HepG2 (cell line): ENCODE results near the gene CMPK1. TPM values are rescaled to one million over a fixed set of nuclear protein-coding genes. Genes with fewer than 3 reads are reported as not detected.

Experiments used
- FOSL1 ChIP-seq: sonication (generic); formaldehyde crosslinking; IDR thresholded peaks from 2 replicates; pipeline ENCODE4 v1.9.0; 2021; ENCODE audit warnings: missing genetic modification reagents, borderline replicate concordance
- GTF2F1 ChIP-seq: fragments of 150-350 bp; IDR thresholded peaks from 2 replicates; pipeline ENCODE4 v1.6.1; 2014; ENCODE audit warnings: low read length
- IKZF4 ChIP-seq: sonication (generic); formaldehyde crosslinking; IDR thresholded peaks from 2 replicates; pipeline ENCODE4 v1.5.1; 2020; ENCODE audit warnings: borderline replicate concordance, mild to moderate bottlenecking, low read depth, missing genetic modification reagents; ENCODE audit errors: not compliant biosample characterization
- JUNB ChIP-seq: sonication (generic); formaldehyde crosslinking; IDR thresholded peaks from 2 replicates; pipeline ENCODE4 v1.8.0; 2022; ENCODE audit warnings: missing genetic modification reagents, mild to moderate bottlenecking, borderline replicate concordance
- JUND ChIP-seq: sonication (generic); formaldehyde crosslinking; IDR thresholded peaks from 2 replicates; pipeline ENCODE4 v1.8.0; 2022; ENCODE audit warnings: mild to moderate bottlenecking, missing genetic modification reagents
- KDM2A ChIP-seq: sonication (generic); formaldehyde crosslinking; IDR thresholded peaks from 2 replicates; pipeline ENCODE4 v1.4.0; 2020; ENCODE audit warnings: low read depth, missing genetic modification reagents, borderline replicate concordance
- MAFK ChIP-seq, 2 experiments: IDR thresholded peaks in 1 of 2; conservative IDR thresholded peaks in 1 of 2; 2 replicates each; pipeline ENCODE4 v1.6.1; 2011; ENCODE audit warnings: improper control_type of control experiment in 2 of 2, low read length in 2 of 2
- MYC ChIP-seq: sonication (generic); formaldehyde crosslinking; IDR thresholded peaks from 2 replicates; pipeline ENCODE4 v1.9.0; 2021; ENCODE audit warnings: missing genetic modification reagents, borderline replicate concordance
- PHF5A ChIP-seq: IDR thresholded peaks from one replicate; pipeline ENCODE4 v1.6.1; 2018; ENCODE audit warnings: low read depth, missing genetic modification reagents; ENCODE audit not compliant: unreplicated experiment
- SETDB1 ChIP-seq: sonication (generic); formaldehyde crosslinking; IDR thresholded peaks from 2 replicates; pipeline ENCODE4 v1.5.1; 2020; ENCODE audit warnings: missing genetic modification reagents, mild to moderate bottlenecking, borderline replicate concordance
- SMAD1 ChIP-seq: sonication (generic); formaldehyde crosslinking; IDR thresholded peaks from 2 replicates; pipeline ENCODE4 v1.4.0; 2020; ENCODE audit warnings: missing genetic modification reagents, low read depth, mild to moderate bottlenecking, borderline replicate concordance
- SPEN ChIP-seq: sonication (generic); formaldehyde crosslinking; IDR thresholded peaks from 2 replicates; pipeline ENCODE4 v1.5.1; 2020; ENCODE audit warnings: low read depth, mild to moderate bottlenecking, missing genetic modification reagents
- TBX3 ChIP-seq: fragments of 450-650 bp; IDR thresholded peaks from 2 replicates; pipeline ENCODE4 v1.6.1; 2017; ENCODE audit warnings: antibody characterized with exemption, mild to moderate bottlenecking, inconsistent platforms, borderline replicate concordance
- ZFP41 ChIP-seq: sonication (generic); formaldehyde crosslinking; IDR thresholded peaks from 2 replicates; pipeline ENCODE4 v1.4.0; 2020; ENCODE audit warnings: mild to moderate bottlenecking, missing genetic modification reagents, borderline replicate concordance
- ZNF326 ChIP-seq: sonication (generic); formaldehyde crosslinking; IDR thresholded peaks from 2 replicates; pipeline ENCODE4 v1.4.0; 2020; ENCODE audit warnings: missing genetic modification reagents, borderline replicate concordance
- ZNF432 ChIP-seq: sonication (generic); formaldehyde crosslinking; IDR thresholded peaks from 2 replicates; pipeline ENCODE4 v1.5.0; 2020; ENCODE audit warnings: missing genetic modification reagents, mild to moderate bottlenecking, borderline replicate concordance
- ZNF550 ChIP-seq: sonication (generic); formaldehyde crosslinking; IDR thresholded peaks from 2 replicates; pipeline ENCODE4 v1.4.0; 2020; ENCODE audit warnings: mild to moderate bottlenecking, missing genetic modification reagents, borderline replicate concordance
- ZNF570 ChIP-seq: sonication (generic); formaldehyde crosslinking; IDR thresholded peaks from 2 replicates; pipeline ENCODE4 v1.4.0; 2020; ENCODE audit warnings: mild to moderate bottlenecking, missing genetic modification reagents, borderline replicate concordance
- polyA plus RNA-seq, 8 experiments: library from polyadenylated mRNA; depleted of rRNA in 3 of 8; stranded (reverse) in 7 of 8; unstranded in 1 of 8; fragments of >200 nt; fragmentation: Illumina TruSeq in 4 of 8; extraction: Trizol in 4 of 8; gene quantifications; 2 replicates each; pipeline versions ENCODE4 v1.2.1 to v1.2.3, GENCODE V29; 2011 to 2016; ENCODE audit warnings: low read depth in 4 of 8, missing spikeins in 1 of 8, mixed read lengths in 1 of 8; ENCODE audit not compliant: insufficient read depth in 1 of 8
- total RNA-seq, 5 experiments: library from RNA; depleted of rRNA; stranded (reverse); fragments of >200 nt; fragmentation: Illumina TruSeq; extraction: Trizol; gene quantifications; 2 replicates each; pipeline ENCODE4 v1.2.3, GENCODE V29; 2016; ENCODE audit warnings: low read depth in 1 of 5
- TF ChIP-seq, protein P1 (sequence below): sonication (generic); formaldehyde crosslinking; IDR thresholded peaks from 2 replicates; pipeline ENCODE4; 2020; ENCODE audit warnings: missing genetic modification reagents, mild to moderate bottlenecking, borderline replicate concordance
- TF ChIP-seq, protein P2 (sequence below): sonication (generic); formaldehyde crosslinking; IDR thresholded peaks from 2 replicates; pipeline ENCODE4 v1.4.0; 2020; ENCODE audit warnings: missing genetic modification reagents, borderline replicate concordance
- TF ChIP-seq, protein P3 (sequence below): sonication (generic); formaldehyde crosslinking; IDR thresholded peaks from 2 replicates; pipeline ENCODE4 v1.4.0; 2020; ENCODE audit warnings: missing genetic modification reagents

The CMPK1 gene
- total and polyA plus RNA-seq, 2 of the 13 experiments (the other 11 are each of a cell fraction or from before 2014, with no cell fraction given) = 38.3 to 92.0 TPM

DNA sequence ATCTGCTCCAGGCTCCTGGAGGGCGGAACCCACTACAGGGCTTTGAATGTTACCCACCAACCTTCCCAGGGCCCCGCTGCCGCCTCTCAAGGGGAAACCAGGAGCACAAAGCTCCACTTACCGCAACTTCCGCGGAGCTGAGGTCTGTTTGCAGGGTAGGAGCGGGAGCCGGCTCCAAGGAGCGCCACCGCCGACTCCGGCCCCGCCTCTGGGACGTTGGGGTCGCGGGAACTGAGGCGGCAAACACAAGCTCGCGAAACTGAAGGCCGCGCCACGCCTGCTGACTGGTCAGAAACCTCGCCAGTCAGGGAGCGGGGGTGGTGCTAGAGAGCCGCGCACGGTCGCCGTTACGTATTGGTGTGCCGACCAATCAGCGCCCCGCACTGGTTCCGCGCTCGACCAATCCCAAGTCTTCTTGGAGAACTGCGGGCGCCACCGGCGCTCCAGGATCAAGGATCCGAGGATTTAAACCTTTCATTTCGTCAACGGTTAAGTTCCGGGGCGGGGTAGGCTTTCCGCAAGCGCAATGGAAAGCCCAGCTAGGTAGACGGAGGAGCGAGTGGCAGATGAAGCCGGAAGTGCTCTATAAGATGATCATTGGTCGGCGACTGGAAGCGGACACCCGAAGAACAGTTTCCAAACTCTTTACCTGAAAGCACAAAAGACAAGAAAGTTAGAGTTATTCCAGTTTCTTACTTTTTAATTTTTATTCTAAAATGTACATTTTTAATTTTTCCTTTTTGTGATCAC, 19.5 kb upstream of the CMPK1 start, which contains the start of gene STIL (continued):
- TF ChIP-seq JUNB (CRISPR knock-in tag) (no peak; the same call in 1 of the 2 replicates), PHF5A (CRISPR knock-in tag) (no peak), ZNF570 (CRISPR knock-in tag) (no peak), SPEN (CRISPR knock-in tag) (no peak; the same call in 1 of the 2 replicates), MAFK (conservative IDR thresholded peaks at IDR 0.05 in 1 of 2, IDR thresholded peaks at IDR 0.05 in 1 of 2; ENCODE audit: low read length in 2 of 2) (peak in 1 of 2 experiments; percentile 3; a peak in 1 of 4 replicates), MYC (CRISPR knock-in tag) (peak; percentile 61; the same call in 1 of the 2 replicates), KDM2A (0 out of 2 replicates have a peak, but pooled peaks have one; percentile 38), JUND (CRISPR knock-in tag) (no peak), ZFP41 (CRISPR knock-in tag) (no peak; the same call in 1 of the 2 replicates), SETDB1 (no peak), TBX3 (no peak), ZNF550 (CRISPR knock-in tag) (no peak), ZNF326 (no peak), ZNF432 (CRISPR knock-in tag) (no peak), FOSL1 (CRISPR knock-in tag) (no peak), IKZF4 (CRISPR knock-in tag) (no peak), SMAD1 (CRISPR knock-in tag) (peak; percentile 57; the same call in 1 of the 2 replicates), GTF2F1 (no peak)
- TF ChIP-seq, protein P1, sequence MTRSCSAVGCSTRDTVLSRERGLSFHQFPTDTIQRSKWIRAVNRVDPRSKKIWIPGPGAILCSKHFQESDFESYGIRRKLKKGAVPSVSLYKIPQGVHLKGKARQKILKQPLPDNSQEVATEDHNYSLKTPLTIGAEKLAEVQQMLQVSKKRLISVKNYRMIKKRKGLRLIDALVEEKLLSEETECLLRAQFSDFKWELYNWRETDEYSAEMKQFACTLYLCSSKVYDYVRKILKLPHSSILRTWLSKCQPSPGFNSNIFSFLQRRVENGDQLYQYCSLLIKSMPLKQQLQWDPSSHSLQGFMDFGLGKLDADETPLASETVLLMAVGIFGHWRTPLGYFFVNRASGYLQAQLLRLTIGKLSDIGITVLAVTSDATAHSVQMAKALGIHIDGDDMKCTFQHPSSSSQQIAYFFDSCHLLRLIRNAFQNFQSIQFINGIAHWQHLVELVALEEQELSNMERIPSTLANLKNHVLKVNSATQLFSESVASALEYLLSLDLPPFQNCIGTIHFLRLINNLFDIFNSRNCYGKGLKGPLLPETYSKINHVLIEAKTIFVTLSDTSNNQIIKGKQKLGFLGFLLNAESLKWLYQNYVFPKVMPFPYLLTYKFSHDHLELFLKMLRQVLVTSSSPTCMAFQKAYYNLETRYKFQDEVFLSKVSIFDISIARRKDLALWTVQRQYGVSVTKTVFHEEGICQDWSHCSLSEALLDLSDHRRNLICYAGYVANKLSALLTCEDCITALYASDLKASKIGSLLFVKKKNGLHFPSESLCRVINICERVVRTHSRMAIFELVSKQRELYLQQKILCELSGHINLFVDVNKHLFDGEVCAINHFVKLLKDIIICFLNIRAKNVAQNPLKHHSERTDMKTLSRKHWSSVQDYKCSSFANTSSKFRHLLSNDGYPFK = peak; percentile 82; the same call in 1 of the 2 replicates
- TF ChIP-seq, protein P2, sequence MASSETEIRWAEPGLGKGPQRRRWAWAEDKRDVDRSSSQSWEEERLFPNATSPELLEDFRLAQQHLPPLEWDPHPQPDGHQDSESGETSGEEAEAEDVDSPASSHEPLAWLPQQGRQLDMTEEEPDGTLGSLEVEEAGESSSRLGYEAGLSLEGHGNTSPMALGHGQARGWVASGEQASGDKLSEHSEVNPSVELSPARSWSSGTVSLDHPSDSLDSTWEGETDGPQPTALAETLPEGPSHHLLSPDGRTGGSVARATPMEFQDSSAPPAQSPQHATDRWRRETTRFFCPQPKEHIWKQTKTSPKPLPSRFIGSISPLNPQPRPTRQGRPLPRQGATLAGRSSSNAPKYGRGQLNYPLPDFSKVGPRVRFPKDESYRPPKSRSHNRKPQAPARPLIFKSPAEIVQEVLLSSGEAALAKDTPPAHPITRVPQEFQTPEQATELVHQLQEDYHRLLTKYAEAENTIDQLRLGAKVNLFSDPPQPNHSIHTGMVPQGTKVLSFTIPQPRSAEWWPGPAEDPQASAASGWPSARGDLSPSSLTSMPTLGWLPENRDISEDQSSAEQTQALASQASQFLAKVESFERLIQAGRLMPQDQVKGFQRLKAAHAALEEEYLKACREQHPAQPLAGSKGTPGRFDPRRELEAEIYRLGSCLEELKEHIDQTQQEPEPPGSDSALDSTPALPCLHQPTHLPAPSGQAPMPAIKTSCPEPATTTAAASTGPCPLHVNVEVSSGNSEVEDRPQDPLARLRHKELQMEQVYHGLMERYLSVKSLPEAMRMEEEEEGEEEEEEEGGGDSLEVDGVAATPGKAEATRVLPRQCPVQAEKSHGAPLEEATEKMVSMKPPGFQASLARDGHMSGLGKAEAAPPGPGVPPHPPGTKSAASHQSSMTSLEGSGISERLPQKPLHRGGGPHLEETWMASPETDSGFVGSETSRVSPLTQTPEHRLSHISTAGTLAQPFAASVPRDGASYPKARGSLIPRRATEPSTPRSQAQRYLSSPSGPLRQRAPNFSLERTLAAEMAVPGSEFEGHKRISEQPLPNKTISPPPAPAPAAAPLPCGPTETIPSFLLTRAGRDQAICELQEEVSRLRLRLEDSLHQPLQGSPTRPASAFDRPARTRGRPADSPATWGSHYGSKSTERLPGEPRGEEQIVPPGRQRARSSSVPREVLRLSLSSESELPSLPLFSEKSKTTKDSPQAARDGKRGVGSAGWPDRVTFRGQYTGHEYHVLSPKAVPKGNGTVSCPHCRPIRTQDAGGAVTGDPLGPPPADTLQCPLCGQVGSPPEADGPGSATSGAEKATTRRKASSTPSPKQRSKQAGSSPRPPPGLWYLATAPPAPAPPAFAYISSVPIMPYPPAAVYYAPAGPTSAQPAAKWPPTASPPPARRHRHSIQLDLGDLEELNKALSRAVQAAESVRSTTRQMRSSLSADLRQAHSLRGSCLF (CRISPR knock-in tag) = no peak
- TF ChIP-seq, protein P3, sequence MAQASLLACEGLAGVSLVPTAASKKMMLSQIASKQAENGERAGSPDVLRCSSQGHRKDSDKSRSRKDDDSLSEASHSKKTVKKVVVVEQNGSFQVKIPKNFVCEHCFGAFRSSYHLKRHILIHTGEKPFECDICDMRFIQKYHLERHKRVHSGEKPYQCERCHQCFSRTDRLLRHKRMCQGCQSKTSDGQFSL (CRISPR knock-in tag) = no peak
